Right renal cortex interstitium (tissue), 3 donors: ENCODE results near the gene KRTAP29-1. TPM values are rescaled to one million over a fixed set of nuclear protein-coding genes. Genes with fewer than 3 reads are reported as not detected.

Experiments
- DNase-seq, 3 donors: peaks; one replicate each; pipeline ENCODE4 v3.0.0-alpha.2; 2013; ENCODE audit warnings: low read depth in 3 of 3, low spot score in 2 of 3
- polyA plus RNA-seq, 3 donors: library from polyadenylated mRNA; unstranded; fragments of 120-200 nt; gene quantifications; one replicate each; pipeline ENCODE4 v1.2.1, GENCODE V29; 2013; ENCODE audit not compliant: insufficient read length in 3 of 3

Gene KRTAP29-1
- polyA plus RNA-seq, 3 donors, result not detected

- DNase-seq, result no peak
These were observed 47.8 kb downstream of the KRTAP29-1 start for GRCh38 chr17:41254861-41255260.

Other genes starting within 250 kb of the KRTAP29-1 start
- not detected for gene KRTAP2-2, start 247.6 kb downstream of the KRTAP29-1 start, polyA plus RNA-seq
- gene KRTAP2-3, start 242.7 kb downstream of the KRTAP29-1 start, polyA plus RNA-seq, result not detected
- gene KRTAP2-4, start 237.0 kb downstream of the KRTAP29-1 start, polyA plus RNA-seq, result not detected
- not detected for gene KRTAP4-7, start 218.7 kb downstream of the KRTAP29-1 start, polyA plus RNA-seq
- not detected for gene KRTAP4-8, start 204.7 kb downstream of the KRTAP29-1 start, polyA plus RNA-seq
- gene KRTAP4-16, start 200.6 kb downstream of the KRTAP29-1 start, polyA plus RNA-seq, result not detected
- gene KRTAP4-9, start 197.5 kb downstream of the KRTAP29-1 start, polyA plus RNA-seq, result not detected
- not detected for gene KRTAP4-11, start 184.5 kb downstream of the KRTAP29-1 start, polyA plus RNA-seq
- gene KRTAP4-12, start 178.7 kb downstream of the KRTAP29-1 start, polyA plus RNA-seq, result not detected
- gene KRTAP4-6, start 162.3 kb downstream of the KRTAP29-1 start, polyA plus RNA-seq, result not detected
- gene KRTAP4-5, start 153.0 kb downstream of the KRTAP29-1 start, polyA plus RNA-seq, result not detected
- gene KRTAP4-4, start 142.1 kb downstream of the KRTAP29-1 start, polyA plus RNA-seq, result not detected
- gene KRTAP4-3, start 134.6 kb downstream of the KRTAP29-1 start, polyA plus RNA-seq, result not detected
- not detected for gene KRTAP4-2, start 124.6 kb downstream of the KRTAP29-1 start, polyA plus RNA-seq
- gene KRTAP4-1, start 117.9 kb downstream of the KRTAP29-1 start, polyA plus RNA-seq, result not detected
- gene KRTAP9-1, start 113.0 kb downstream of the KRTAP29-1 start, polyA plus RNA-seq, result not detected
- not detected for gene KRTAP9-2, start 76.2 kb downstream of the KRTAP29-1 start, polyA plus RNA-seq
- gene KRTAP9-3, start 70.4 kb downstream of the KRTAP29-1 start, polyA plus RNA-seq, result not detected
- gene KRTAP9-8, start 64.9 kb downstream of the KRTAP29-1 start, polyA plus RNA-seq, result not detected
- not detected for gene KRTAP9-4, start 53.2 kb downstream of the KRTAP29-1 start, polyA plus RNA-seq
- gene KRTAP9-9, start 47.5 kb downstream of the KRTAP29-1 start, polyA plus RNA-seq, result not detected
- under 1 TPM; 0.10 to 0.14 (median 0.11) TPM for gene KRTAP9-6, start 37.5 kb downstream of the KRTAP29-1 start, polyA plus RNA-seq
- not detected for gene KRTAP9-7, start 27.2 kb downstream of the KRTAP29-1 start, polyA plus RNA-seq
- gene KRTAP16-1, start 6.5 kb upstream of the KRTAP29-1 start, polyA plus RNA-seq, result not detected
- not detected for gene KRTAP17-1, start 12.9 kb upstream of the KRTAP29-1 start, polyA plus RNA-seq
- not detected for gene KRT33A, start 48.0 kb upstream of the KRTAP29-1 start, polyA plus RNA-seq
- not detected for gene KRT33B, start 67.0 kb upstream of the KRTAP29-1 start, polyA plus RNA-seq
- not detected for gene KRT34, start 79.5 kb upstream of the KRTAP29-1 start, polyA plus RNA-seq
- not detected for gene KRT31, start 94.8 kb upstream of the KRTAP29-1 start, polyA plus RNA-seq
- gene KRT37, start 121.7 kb upstream of the KRTAP29-1 start, polyA plus RNA-seq, result not detected
- gene KRT38, start 138.1 kb upstream of the KRTAP29-1 start, polyA plus RNA-seq, result not detected
- gene KRT32, start 164.5 kb upstream of the KRTAP29-1 start, polyA plus RNA-seq, result not detected
- gene KRT35, start 178.3 kb upstream of the KRTAP29-1 start, polyA plus RNA-seq, result under 1 TPM in 1 of 3 donors, not detected in 2; 0.10 TPM
- gene KRT36, start 187.1 kb upstream of the KRTAP29-1 start, polyA plus RNA-seq, result not detected
- under 1 TPM in 1 of 3 donors, not detected in 2; 0.34 TPM for gene KRT13, start 202.8 kb upstream of the KRTAP29-1 start, polyA plus RNA-seq
- 1 to 10 TPM in 1 of 3 donors, under 1 TPM in 2; 0.60 to 1.3 (median 0.89) TPM for gene KRT15, start 216.0 kb upstream of the KRTAP29-1 start, polyA plus RNA-seq
- gene KRT19, start 225.5 kb upstream of the KRTAP29-1 start, polyA plus RNA-seq, result 100 to 1,000 TPM; 139 to 220 (median 177) TPM